ENCODE measurements around the gene SIMC1. TPM values are rescaled to one million over a fixed set of nuclear protein-coding genes. Genes with fewer than 3 reads are reported as not detected.
"Not testable (repeated sequence)": the region's sequence is repeated elsewhere in the genome, so short reads cannot be mapped to it uniquely, and the experiment has no call there.

SIMC1 gene
- 43.6 and 45.3 TPM in 2 replicates for total RNA-seq
- long read RNA-seq, partial matches to known transcripts: 20 of 26 reads
- long read RNA-seq, other reads (novel, unspliced or antisense): 2 of 26 reads

GRCh38 chr5:176237971-176238644 is at the start of gene SIMC1:
SIMC1 (plus strand) TSS chr5:176238424; CDS start chr5:176238509, 85 bp downstream.
- not testable (repeated sequence) for H3K9me3 Mint-ChIP-seq; H3K4me1 Mint-ChIP-seq; H3K36me3 Mint-ChIP-seq (ENCODE audit: low read depth); H3K27ac Mint-ChIP-seq (ENCODE audit: unreplicated experiment); H3K4me3 Mint-ChIP-seq; H3K27me3 Mint-ChIP-seq (ENCODE audit: low read depth)
- peak; percentile 55 for DNase-seq (ENCODE audit: low read depth, low spot score)

DNA sequence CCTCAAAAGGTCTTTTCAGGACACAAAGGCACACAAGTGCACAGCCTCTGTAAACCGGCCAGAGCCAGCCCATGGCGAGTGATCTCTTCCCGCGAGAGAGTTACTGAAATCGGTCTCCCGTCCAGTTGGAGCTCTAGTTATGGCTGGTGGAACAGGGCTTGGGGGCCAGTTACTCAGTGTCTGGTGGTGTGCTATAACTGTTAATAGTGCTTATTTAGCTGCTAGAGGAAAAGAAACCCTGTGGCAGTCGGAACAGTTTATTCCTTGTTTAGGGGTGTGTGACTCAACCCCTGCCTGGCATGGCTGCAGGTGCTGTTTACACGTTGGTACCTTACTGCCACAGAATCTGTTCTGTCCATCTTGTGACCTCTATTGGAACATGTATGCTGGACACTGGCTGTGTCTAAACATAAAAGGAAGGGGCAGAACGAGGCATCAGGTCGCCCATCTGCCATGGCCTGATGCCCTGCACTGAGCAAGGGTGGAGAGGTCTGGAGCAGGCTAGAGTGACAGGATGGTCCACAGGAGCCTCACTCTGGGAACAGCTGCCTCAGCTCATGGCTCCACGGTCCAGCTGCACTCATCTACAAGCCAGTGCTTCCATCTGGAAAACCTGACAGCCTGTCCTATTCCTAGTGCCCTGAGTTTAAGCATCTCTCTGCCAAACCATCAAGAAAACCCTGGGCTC is 49.6 kb upstream of the SIMC1 start:
- Mint-ChIP-seq H3K4me1 (no peaks in the 10 kb centered on the region), H3K36me3 (ENCODE audit: low read depth) (no peaks in the 10 kb centered on the region), H3K27ac (ENCODE audit: unreplicated experiment) (no peak overlapping the region), H3K27me3 (ENCODE audit: low read depth) (peaks cover 16% of the 10 kb centered on the region), H3K4me3 (no peak overlapping the region), H3K9me3 (no peaks in the 10 kb centered on the region)
- DNase-seq (ENCODE audit: low read depth, low spot score): no peak
- TF ChIP-seq, protein P1, sequence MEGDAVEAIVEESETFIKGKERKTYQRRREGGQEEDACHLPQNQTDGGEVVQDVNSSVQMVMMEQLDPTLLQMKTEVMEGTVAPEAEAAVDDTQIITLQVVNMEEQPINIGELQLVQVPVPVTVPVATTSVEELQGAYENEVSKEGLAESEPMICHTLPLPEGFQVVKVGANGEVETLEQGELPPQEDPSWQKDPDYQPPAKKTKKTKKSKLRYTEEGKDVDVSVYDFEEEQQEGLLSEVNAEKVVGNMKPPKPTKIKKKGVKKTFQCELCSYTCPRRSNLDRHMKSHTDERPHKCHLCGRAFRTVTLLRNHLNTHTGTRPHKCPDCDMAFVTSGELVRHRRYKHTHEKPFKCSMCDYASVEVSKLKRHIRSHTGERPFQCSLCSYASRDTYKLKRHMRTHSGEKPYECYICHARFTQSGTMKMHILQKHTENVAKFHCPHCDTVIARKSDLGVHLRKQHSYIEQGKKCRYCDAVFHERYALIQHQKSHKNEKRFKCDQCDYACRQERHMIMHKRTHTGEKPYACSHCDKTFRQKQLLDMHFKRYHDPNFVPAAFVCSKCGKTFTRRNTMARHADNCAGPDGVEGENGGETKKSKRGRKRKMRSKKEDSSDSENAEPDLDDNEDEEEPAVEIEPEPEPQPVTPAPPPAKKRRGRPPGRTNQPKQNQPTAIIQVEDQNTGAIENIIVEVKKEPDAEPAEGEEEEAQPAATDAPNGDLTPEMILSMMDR (conservative IDR thresholded peaks at IDR 0.05): no peak

GRCh38 chr5:176189857-176190256 is 48.4 kb upstream of the SIMC1 start:
- Mint-ChIP-seq H3K4me3 (no peak overlapping the region), H3K4me1 (no peaks in the 10 kb centered on the region), H3K36me3 (ENCODE audit: low read depth) (no peaks in the 10 kb centered on the region), H3K27me3 (ENCODE audit: low read depth) (peaks cover 25% of the 10 kb centered on the region), H3K9me3 (no peaks in the 10 kb centered on the region), H3K27ac (ENCODE audit: unreplicated experiment) (no peak overlapping the region)
- DNase-seq (ENCODE audit: low read depth, low spot score): no peak
- TF ChIP-seq, protein P1 (conservative IDR thresholded peaks at IDR 0.05): no peak

GRCh38 chr5:176190886-176191755 is 47.1 kb upstream of the SIMC1 start:
- Mint-ChIP-seq H3K27me3 (ENCODE audit: low read depth) (peaks cover 33% of the 10 kb centered on the region), H3K4me3 (no peak overlapping the region), H3K27ac (ENCODE audit: unreplicated experiment) (no peak overlapping the region), H3K36me3 (ENCODE audit: low read depth) (no peaks in the 10 kb centered on the region), H3K4me1 (no peaks in the 10 kb centered on the region), H3K9me3 (no peaks in the 10 kb centered on the region)
- TF ChIP-seq, protein P1 (conservative IDR thresholded peaks at IDR 0.05): no peak
- DNase-seq (ENCODE audit: low read depth, low spot score): no peak

- Mint-ChIP-seq H3K9me3 (no peaks in the 10 kb centered on the region), H3K36me3 (ENCODE audit: low read depth) (no peaks in the 10 kb centered on the region), H3K4me1 (no peaks in the 10 kb centered on the region), H3K27ac (ENCODE audit: unreplicated experiment) (no peak overlapping the region), H3K4me3 (no peak overlapping the region), H3K27me3 (ENCODE audit: low read depth) (peaks cover 39% of the 10 kb centered on the region)
- TF ChIP-seq, protein P1 (conservative IDR thresholded peaks at IDR 0.05): no peak
- no peak for DNase-seq (ENCODE audit: low read depth, low spot score)
These were observed 46.0 kb upstream of the SIMC1 start for GRCh38 chr5:176192094-176192721.

DNA sequence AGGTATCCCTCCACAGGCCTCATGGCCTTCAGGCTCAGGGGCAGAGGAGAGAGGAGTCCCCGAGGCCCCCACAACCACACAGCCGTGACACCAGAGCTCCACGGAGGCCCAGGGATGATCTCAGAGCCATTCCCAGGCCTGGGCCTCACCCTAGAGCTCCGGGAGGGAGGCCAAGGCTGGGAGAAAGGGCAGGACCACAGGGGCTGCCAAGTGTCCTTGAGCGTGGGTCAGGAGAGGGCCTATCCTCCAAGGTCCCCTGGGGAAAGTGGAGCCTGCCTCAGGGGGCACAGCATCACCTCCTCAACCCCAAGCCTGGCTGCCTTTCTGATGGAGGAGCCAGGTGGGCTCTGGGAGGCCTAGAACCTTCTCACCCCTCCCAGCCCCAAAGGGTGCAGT is 45.5 kb upstream of the SIMC1 start:
- H3K4me3 Mint-ChIP-seq; H3K27ac Mint-ChIP-seq (ENCODE audit: unreplicated experiment); H3K9me3 Mint-ChIP-seq; H3K4me1 Mint-ChIP-seq; DNase-seq (ENCODE audit: low read depth, low spot score); H3K36me3 Mint-ChIP-seq (ENCODE audit: low read depth): not testable (repeated sequence)
- H3K27me3 Mint-ChIP-seq (ENCODE audit: low read depth): peaks cover 44% of the 10 kb centered on the region

GRCh38 chr5:176193636-176194035 is 44.6 kb upstream of the SIMC1 start:
- not testable (repeated sequence) for DNase-seq (ENCODE audit: low read depth, low spot score); H3K36me3 Mint-ChIP-seq (ENCODE audit: low read depth); H3K4me3 Mint-ChIP-seq; H3K4me1 Mint-ChIP-seq; H3K27ac Mint-ChIP-seq (ENCODE audit: unreplicated experiment); H3K9me3 Mint-ChIP-seq
- H3K27me3 Mint-ChIP-seq (ENCODE audit: low read depth): peaks cover 49% of the 10 kb centered on the region

DNA sequence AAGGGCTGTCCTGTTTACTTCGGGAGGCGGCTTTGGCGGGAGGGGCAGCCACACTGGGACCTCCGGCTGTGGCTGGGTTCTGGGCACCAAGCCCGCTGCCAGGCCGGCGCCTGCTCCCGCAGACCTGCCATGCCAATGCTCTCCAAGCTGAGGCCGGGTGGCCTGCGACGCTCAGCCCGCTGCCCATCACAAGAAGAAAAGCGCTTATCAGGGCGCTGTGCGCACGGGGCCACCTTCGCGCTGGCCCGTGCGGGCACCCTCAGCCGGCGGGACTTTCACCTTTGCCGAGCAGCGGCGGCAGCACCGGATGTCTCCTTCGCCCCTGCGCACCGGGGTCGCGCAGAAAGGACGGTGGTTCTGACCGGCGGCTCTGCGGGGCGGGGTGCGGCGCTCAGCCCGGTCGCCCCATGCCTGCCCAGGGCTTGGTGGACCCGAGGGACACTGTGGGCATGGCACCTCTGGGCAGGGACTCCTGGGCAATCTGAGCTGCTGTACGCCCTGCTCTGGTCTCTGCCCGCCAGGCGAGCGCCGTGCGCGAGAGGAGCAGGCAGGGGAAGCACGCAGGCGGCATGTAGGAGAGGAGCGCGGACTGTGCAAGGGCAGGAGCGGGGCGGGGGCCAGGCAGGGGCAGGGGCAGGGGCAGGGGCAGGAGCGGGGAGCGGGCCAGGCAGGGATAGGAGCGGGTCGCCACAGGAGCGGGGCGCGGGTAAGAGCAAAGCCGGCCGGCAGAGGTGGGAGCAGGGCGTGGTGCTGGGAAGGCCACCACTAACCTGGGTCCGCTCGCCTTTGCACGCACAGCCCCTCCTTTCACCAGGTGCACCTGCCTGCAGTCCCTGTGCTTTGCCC is 43.8 kb upstream of the SIMC1 start:
- not testable (repeated sequence) for DNase-seq (ENCODE audit: low read depth, low spot score); H3K4me1 Mint-ChIP-seq; H3K4me3 Mint-ChIP-seq; H3K36me3 Mint-ChIP-seq (ENCODE audit: low read depth); H3K9me3 Mint-ChIP-seq; H3K27ac Mint-ChIP-seq (ENCODE audit: unreplicated experiment)
- H3K27me3 Mint-ChIP-seq (ENCODE audit: low read depth): peaks cover 55% of the 10 kb centered on the region
